Naive thymus-derived CD8-positive, alpha-beta T cell (primary cell): ENCODE data around the gene WIPF3. TPM values are rescaled to one million over a fixed set of nuclear protein-coding genes. Genes with fewer than 3 reads are reported as not detected.
A peak's percentile ranks its signal among the peaks of the same experiment; 100 is the strongest.

Experiments
- ATAC-seq, 2 donors: fragments of 150-1000 bp; cut with Tn5 transposase in 1 of 2; sonication (Bioruptor Pico), chemical (Tn5 transposase) in 1 of 2; 1 replicate in 1 of 2; 2 replicates in 1 of 2; pipeline ENCODE4 v1.10.0; 2021; ENCODE audit warnings: mild to moderate bottlenecking in 2 of 2, moderate library complexity in 2 of 2
- POLR2A ChIA-PET: fragments of 350-600 bp; sonication (Branson Sonifier 250); formaldehyde crosslinking; loops from one replicate; lab custom pipeline; 2021; ENCODE audit warnings: antibody characterized with exemption; lab: Charles Lee
- DNase-seq, 10 donors: peaks; one replicate each; pipeline versions ENCODE4 v3.0.0 to v3.0.0-alpha.2; 2020 to 2022
- H3K27ac Mint-ChIP-seq, 10 donors: one replicate each; pipeline ENCODE4 v1.8.0; 2020 to 2022; ENCODE audit warnings: mild to moderate bottlenecking in 10 of 10, mixed read lengths in 10 of 10, moderate library complexity in 4 of 10, inconsistent platforms in 1 of 10
- H3K27me3 Mint-ChIP-seq, 5 donors: one replicate each; pipeline ENCODE4 v1.8.0; 2021 to 2022; ENCODE audit warnings: mixed read lengths in 5 of 5
- H3K36me3 Mint-ChIP-seq, 3 donors: one replicate each; pipeline ENCODE4 v1.8.0; 2020 to 2022; ENCODE audit warnings: mixed read lengths in 3 of 3, mild to moderate bottlenecking in 2 of 3, inconsistent platforms in 1 of 3
- H3K4me1 Mint-ChIP-seq, 4 donors: one replicate each; pipeline ENCODE4 v1.8.0; 2021 to 2022; ENCODE audit warnings: mixed read lengths in 4 of 4
- H3K4me3 Mint-ChIP-seq, 10 donors: one replicate each; pipeline ENCODE4 v1.8.0; 2020 to 2022; ENCODE audit warnings: mild to moderate bottlenecking in 10 of 10, mixed read lengths in 10 of 10, moderate library complexity in 6 of 10, inconsistent platforms in 1 of 10
- H3K9me3 Mint-ChIP-seq, 9 donors: one replicate each; pipeline ENCODE4 v1.8.0; 2020 to 2022; ENCODE audit warnings: mixed read lengths in 9 of 9, mild to moderate bottlenecking in 3 of 9, inconsistent platforms in 1 of 9, moderate library complexity in 1 of 9
- polyA plus RNA-seq, 3 donors: library from polyadenylated mRNA; unstranded; fragments of 300-500 nt; fragmentation: Illumina TruSeq; gene quantifications; one replicate each; pipeline ENCODE4 v1.2.3, GENCODE V29; 2021
- total RNA-seq, 8 experiments: library from RNA in 2 of 8; stranded (reverse) in 2 of 8; gene quantifications; one replicate each; pipeline ENCODE4 v1.2.3 and lab custom pipeline; 2021 to 2026

Gene WIPF3
- total and polyA plus RNA-seq, 5 experiments from 2014 or later: 0.05 to 0.10 TPM; not detected in 3

DNA sequence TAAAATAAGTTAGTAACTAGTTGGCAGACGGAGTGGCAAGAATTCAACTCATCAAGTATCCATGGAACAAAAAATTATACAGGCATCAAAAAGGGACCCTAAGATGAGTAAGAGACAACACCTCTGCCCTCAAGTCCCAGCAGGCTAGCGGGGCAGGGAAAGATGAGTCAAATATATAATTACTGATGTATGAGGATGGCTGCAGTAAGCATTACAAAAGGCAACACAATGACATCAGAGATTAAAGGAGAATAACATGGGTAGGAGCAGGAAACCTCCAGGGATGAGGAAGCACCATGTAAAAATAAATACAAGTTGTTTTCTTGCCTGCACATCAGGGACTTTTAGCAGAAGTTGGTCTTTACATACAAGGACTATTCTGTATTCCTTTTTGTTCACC, 133.9 kb downstream of the WIPF3 start:
- Mint-ChIP-seq H3K27ac (no peak overlapping the region), H3K4me3 (no peak overlapping the region), H3K36me3 (peaks cover 0 to 76% (median 36%) of the 10 kb centered on the region in 3 donors), H3K9me3 (no peaks in the 10 kb centered on the region), H3K4me1 (no peaks in the 10 kb centered on the region), H3K27me3 (peaks cover 0 to 2% (median 0%) of the 10 kb centered on the region in 5 donors)
- ATAC-seq (no peak), DNase-seq (no peak)
- POLR2A ChIA-PET: no interaction called here

DNA sequence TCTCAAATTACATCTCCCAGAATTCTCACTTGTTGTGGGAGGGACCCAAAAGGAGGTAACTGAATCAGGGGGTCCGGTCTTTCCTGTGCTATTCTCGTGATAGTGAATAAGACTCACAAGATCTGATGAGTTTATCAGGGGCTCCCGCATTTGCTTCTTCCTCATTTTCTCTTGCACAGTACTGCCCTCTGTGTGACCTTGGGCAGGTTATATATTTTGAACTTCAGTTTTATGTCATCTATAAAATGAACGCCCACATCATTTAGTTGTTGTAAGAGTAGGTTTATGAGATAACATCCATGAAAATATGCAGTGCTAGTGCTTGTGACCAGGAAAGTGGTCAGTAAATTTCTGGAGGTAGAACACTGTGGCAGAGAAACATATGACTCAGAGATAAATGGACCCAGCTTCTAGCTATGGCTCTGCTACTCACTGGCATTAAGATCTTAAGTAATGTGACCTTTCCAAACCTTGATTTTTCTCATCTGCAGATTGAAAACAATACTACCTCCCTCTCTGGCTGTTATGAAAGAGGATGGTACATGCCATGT, 139.0 kb downstream of the WIPF3 start:
- DNase-seq: no peak
- Mint-ChIP-seq H3K27me3 (peaks cover 0 to 2% (median 0%) of the 10 kb centered on the region in 5 donors), H3K4me3 (no peak overlapping the region), H3K36me3 (peaks cover 0 to 48% (median 14%) of the 10 kb centered on the region in 3 donors), H3K9me3 (no peaks in the 10 kb centered on the region), H3K27ac (no peak overlapping the region), H3K4me1 (no peaks in the 10 kb centered on the region)
- POLR2A ChIA-PET: no interaction called here
- ATAC-seq: no peak

DNA sequence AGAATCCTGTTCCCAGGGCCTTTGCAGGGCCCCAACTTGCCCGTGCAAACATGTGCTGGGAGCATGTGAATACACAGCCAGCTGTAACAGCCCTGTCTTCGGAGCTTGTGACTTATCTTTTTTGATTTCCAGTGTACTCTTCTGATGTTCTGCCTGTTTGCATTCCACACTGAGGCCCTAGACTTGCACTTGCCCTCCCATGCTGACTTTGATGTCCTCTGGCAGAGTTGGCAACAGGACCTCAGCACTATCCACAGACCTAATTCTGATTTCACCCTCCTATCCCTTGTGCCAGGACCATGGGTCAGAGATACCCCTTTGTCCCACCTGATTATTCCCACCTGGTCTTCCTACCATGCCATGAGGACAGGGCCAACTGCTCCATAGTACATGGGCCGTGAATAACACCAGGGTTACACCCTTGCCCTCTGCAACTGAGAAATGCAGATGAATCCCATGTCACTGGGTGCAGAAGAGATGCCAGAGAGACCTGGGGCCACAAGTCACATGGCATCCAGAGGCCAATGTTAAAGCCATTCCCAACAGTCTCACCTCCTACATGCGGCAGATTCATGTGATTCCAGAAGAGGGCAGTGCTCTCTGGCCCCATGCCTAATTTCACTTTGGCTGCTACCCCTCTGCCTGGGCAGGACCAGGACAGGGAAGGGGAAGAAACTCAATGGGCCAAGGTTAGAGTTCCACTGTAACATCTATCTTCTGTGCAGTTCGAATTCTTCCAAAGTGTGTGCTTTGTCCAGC, 140.3 kb downstream of the WIPF3 start:
- Mint-ChIP-seq H3K9me3 (no peaks in the 10 kb centered on the region), H3K27me3 (peaks cover 0 to 2% (median 0%) of the 10 kb centered on the region in 5 donors), H3K4me3 (no peak overlapping the region), H3K27ac (peak overlapping the region in 1 of 10 donors; percentile 14), H3K36me3 (peaks cover 0 to 46% (median 11%) of the 10 kb centered on the region in 3 donors), H3K4me1 (no peaks in the 10 kb centered on the region)
- POLR2A ChIA-PET: no interaction called here
- ATAC-seq: no peak
- DNase-seq: no peak

DNA sequence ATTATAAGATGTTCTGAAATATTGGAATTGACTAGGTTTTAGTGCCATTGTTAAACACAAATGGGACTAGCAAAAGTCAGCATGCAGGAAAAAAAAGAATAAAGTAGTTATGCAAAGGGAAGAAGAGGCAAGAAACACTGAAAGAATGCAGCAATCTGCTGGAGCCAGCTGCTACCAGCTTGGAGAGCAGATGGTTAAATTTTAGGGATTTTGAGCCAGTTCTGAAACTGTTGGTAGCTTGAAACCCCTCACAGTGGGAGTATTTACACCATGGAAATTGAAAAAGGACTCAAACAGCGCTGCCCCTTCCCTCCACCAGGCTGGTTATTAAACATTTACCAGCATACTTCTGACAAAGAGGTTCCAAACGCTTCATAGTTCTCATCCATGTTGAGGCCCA, 142.3 kb downstream of the WIPF3 start:
- H3K27ac Mint-ChIP-seq: no peak overlapping the region
- no peaks in the 10 kb centered on the region for H3K27me3 Mint-ChIP-seq
- POLR2A ChIA-PET: interaction anchor here (0.7 kb wide), 1 partner anchor 734 kb away, joined by 4 read pairs; the partner anchor contains the start of gene CRHR2

DNA sequence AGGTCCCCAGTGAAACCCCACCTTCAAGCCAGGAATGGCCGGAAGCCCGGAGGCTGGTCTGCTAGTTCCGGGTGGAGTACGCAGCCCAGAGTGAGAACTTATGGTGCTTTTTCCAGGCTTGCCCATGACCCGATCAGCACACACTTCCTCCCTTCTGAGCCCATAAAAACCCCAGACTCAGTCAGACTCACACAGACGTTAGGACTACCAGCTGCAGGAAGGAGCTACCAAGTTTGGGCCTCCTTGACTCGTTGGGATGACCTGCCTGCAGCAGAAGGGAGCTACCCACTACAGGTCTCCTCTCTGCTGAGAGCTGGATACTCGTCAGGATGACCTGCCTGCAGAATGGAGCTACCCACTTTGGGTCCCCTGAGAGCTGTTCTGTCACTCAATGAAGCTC, 144.2 kb downstream of the WIPF3 start:
- ATAC-seq (no peak), DNase-seq (no peak)
- Mint-ChIP-seq H3K27me3 (no peaks in the 10 kb centered on the region), H3K27ac (no peak overlapping the region), H3K36me3 (peaks cover 0 to 40% (median 4%) of the 10 kb centered on the region in 3 donors), H3K4me1 (peaks cover 0 to 6% (median 2%) of the 10 kb centered on the region in 4 donors), H3K4me3 (no peak overlapping the region), H3K9me3 (no peaks in the 10 kb centered on the region)
- POLR2A ChIA-PET: no interaction called here

More for the DNA sequence above, 142.3 kb downstream of the WIPF3 start:
- H3K9me3 Mint-ChIP-seq: no peaks in the 10 kb centered on the region
- no peak overlapping the region for H3K4me3 Mint-ChIP-seq
- no peak for DNase-seq
- peaks cover 0 to under 1% (median 0%) of the 10 kb centered on the region in 4 donors for H3K4me1 Mint-ChIP-seq
- ATAC-seq: no peak
- peaks cover 0 to 41% (median 8%) of the 10 kb centered on the region in 3 donors for H3K36me3 Mint-ChIP-seq

DNA sequence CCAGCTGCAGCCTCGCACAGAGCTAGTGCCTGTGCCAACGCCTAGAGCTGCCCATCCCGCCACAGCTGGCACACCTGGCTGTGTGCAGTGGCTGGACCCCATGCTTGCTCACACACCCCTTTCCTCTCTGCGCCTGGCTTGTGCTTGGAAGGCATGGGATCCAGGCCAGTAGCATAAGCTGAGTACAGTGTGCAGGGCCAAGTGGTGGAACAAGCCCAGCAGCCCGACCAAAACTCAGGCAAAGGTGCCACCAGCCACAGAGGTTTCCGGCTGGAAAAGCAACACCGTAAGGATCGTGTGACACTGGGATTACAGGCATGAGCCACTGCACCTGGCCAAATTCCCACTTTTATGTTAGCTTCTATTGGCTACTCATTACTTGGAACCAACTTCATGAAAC, 144.9 kb downstream of the WIPF3 start:
- POLR2A ChIA-PET: no interaction called here
- Mint-ChIP-seq H3K36me3 (peaks cover 0 to 40% (median 4%) of the 10 kb centered on the region in 3 donors), H3K9me3 (no peaks in the 10 kb centered on the region), H3K27me3 (no peaks in the 10 kb centered on the region), H3K27ac (peak overlapping the region in 1 of 10 donors; percentile 76), H3K4me3 (no peak overlapping the region), H3K4me1 (peaks cover 7 to 13% (median 9%) of the 10 kb centered on the region in 4 donors)
- DNase-seq (no peak), ATAC-seq (no peak)

DNA sequence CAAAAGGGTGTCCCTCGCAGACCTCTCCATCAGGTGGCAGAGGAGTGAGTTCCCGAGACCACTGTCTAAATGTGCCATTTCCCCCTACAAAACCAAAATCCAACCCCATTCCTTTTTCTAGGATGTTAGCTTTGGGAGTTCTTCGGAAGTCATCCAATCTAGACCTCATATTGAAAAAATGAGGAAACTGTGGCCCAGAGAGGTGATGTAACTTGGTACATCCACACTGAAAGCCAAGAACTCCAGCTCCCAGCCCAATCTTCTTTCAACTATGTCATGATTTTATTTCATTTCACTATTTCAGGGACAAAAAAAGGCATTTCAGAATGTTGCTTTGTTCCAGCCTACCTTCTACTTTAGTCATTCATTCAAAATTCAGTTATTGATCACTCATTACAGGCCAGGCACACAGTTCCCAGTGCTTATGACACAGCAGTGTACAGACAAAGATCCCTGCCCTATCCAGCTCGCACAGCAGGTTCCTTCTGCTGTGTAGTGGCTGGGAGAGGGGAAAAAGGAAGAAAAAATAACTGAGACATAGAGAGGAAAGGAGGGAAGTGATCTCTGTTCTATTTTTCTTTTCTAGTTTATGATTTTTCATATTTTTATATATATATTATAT, 147.5 kb downstream of the WIPF3 start:
- H3K9me3 Mint-ChIP-seq: no peaks in the 10 kb centered on the region
- POLR2A ChIA-PET: interaction anchor here (0.6 kb wide), 1 partner anchor 28 kb away, joined by 7 read pairs; no protein-coding TSS in a partner anchor

DNA sequence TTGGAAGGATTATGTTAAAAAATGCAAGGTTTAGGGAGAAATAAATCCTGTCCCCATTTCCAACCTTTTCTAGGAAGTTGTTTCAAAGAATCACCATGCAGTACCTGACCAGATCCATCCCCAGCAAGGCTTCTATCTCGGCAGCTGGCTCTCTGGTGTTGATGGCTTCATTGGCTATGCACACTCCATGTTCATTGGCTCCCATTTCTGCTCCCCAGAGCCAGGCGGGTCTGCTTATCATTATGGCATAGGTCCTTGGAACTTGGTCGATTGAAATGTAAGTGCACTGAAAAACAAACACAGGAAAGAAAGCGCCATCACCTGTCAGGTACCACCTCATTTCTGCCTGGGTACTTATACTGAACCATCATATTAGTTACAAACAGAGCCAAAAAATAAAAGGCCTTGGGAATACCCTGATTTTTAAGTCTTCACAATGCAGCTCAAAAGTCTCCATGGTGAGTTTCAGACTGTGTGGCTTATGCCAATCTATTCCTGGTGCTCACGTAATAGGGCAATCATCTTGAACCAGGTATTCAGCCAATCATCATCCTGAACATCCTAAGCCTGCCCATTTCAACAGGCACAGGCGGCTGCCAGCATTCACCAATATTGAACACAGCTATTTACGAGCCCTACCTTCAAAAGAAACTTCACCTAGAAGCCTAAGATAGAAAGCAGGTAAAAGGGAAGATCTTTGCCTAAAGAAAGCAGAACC, 148.9 kb downstream of the WIPF3 start:
- DNase-seq (no peak), ATAC-seq (no peak)
- H3K27ac Mint-ChIP-seq: peak overlapping the region in 3 of 10 donors; percentile 38 to 64 (median 60)
- H3K36me3 Mint-ChIP-seq: peaks cover 0 to 25% (median 7%) of the 10 kb centered on the region in 3 donors
- peak overlapping the region in 2 of 10 donors; percentile 55 to 61 for H3K4me3 Mint-ChIP-seq
- peaks cover 11 to 27% (median 20%) of the 10 kb centered on the region in 4 donors for H3K4me1 Mint-ChIP-seq
- POLR2A ChIA-PET: no interaction called here
- H3K27me3 Mint-ChIP-seq: no peaks in the 10 kb centered on the region
- no peaks in the 10 kb centered on the region for H3K9me3 Mint-ChIP-seq

More for the DNA sequence above, 147.5 kb downstream of the WIPF3 start:
- peaks cover 0 to 27% (median 4%) of the 10 kb centered on the region in 3 donors for H3K36me3 Mint-ChIP-seq
- peaks cover 9 to 27% (median 20%) of the 10 kb centered on the region in 4 donors for H3K4me1 Mint-ChIP-seq
- DNase-seq (no peak), ATAC-seq (no peak)
- peak overlapping the region in 2 of 10 donors; percentile 6 to 11 for H3K27ac Mint-ChIP-seq
- H3K4me3 Mint-ChIP-seq: no peak overlapping the region
- H3K27me3 Mint-ChIP-seq: no peaks in the 10 kb centered on the region

DNA sequence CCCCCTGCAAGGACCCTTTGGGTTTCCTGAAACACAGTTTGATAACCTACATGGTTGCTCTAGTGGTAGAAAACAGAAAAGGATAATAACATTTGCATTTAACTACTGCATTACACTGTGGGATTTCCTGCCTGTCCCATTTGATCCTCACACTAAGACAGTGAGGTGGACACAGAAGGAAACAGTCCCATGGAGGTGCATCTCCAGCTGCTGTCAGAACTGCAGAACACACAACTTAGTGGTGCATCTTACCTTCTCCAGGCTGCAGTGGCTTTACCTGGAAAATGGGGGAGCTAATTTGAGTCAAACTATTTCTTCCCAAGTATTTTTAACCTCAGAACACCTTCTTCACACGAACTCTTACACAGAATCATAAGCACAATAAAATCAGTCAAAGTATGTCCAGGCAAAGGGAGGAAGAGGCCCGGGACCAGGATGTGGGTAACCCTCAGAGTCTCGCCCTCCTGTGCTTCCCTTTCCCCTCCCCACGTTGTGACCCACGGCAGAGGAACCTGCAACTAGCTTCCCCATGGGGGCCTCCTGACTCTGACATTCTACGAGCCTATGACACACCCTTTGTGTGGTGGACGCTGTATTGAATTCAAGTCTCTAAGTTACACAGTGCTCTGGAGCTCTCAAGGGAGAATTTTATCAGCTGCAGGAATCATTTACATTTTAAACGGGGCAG, 149.6 kb downstream of the WIPF3 start:
- Mint-ChIP-seq H3K27me3 (no peaks in the 10 kb centered on the region), H3K27ac (peak overlapping the region in 6 of 10 donors; percentile 22 to 64 (median 57)), H3K4me3 (peak overlapping the region in 8 of 10 donors; percentile 2 to 62 (median 46)), H3K36me3 (peaks cover 0 to 25% (median 7%) of the 10 kb centered on the region in 3 donors), H3K4me1 (peaks cover 11 to 27% (median 20%) of the 10 kb centered on the region in 4 donors), H3K9me3 (no peaks in the 10 kb centered on the region)
- peak; percentile 57 to 78 for ATAC-seq
- peak in 4 of 10 donors; percentile 2 to 20 (median 9) for DNase-seq
- POLR2A ChIA-PET: no interaction called here

DNA sequence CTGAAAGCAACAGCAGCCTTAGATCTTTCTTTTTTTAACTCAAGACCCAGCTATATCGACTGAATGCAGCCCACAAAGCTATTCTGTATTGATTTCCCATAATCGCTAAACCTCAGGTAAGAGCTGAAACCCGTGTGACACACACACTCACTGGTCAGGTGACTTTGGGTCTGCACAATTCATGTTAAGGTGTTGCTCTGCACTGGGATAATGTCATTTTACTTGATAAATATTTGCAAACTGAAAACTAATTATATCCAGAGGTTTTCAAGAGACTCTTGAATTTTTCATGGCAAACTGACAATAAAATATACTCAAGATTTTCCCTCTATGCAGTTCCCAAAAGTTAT, 150.2 kb downstream of the WIPF3 start:
- peaks cover 11 to 27% (median 20%) of the 10 kb centered on the region in 4 donors for H3K4me1 Mint-ChIP-seq
- no peaks in the 10 kb centered on the region for H3K27me3 Mint-ChIP-seq
- H3K36me3 Mint-ChIP-seq: peaks cover 0 to 21% (median 2%) of the 10 kb centered on the region in 3 donors
- no peaks in the 10 kb centered on the region for H3K9me3 Mint-ChIP-seq
- DNase-seq (no peak), ATAC-seq (no peak)
- peak overlapping the region in 4 of 10 donors; percentile 22 to 60 (median 41) for H3K27ac Mint-ChIP-seq
- POLR2A ChIA-PET: no interaction called here
- H3K4me3 Mint-ChIP-seq: peak overlapping the region in 7 of 10 donors; percentile 2 to 62 (median 49)

DNA sequence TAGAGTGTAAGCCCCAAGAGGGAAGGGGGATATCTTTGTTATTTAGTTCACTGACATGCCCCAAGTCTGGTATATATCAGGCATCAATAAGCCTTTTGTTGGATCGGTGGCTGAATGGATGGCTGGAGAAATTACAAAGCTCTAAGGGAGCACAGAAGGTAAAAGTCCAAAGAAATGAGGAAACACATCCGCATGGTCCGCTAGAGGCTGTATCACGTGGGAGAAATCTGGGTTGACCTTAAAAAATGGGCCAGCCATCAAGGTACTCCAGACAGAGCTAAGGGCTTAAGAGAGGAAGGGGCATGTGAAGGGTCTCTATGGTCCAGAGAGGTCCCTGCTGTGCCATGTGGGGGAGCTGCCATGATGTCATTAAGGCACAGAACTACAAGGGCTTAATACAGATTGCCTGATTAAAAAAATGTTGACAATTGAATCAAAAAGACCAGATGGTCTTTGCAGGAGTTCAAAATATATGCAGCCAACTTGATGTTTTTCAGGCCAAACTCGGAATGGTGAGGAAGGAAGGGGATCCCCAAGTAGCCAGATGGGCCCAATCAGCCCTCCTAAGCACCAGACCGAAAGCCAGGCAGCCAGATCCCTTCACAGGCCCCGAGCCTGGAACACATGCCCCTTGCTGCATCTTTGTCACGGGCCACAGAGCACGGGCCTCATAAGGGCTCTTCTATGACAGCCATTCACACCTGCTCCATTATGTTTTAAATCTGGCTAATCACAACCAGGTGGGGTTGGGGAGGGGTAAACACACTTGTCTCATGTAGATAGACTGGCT, 151.4 kb downstream of the WIPF3 start:
- peak overlapping the region in 2 of 10 donors; percentile 14 to 69 for H3K27ac Mint-ChIP-seq
- peaks cover 11 to 27% (median 20%) of the 10 kb centered on the region in 4 donors for H3K4me1 Mint-ChIP-seq
- peaks cover 0 to 12% (median 2%) of the 10 kb centered on the region in 3 donors for H3K36me3 Mint-ChIP-seq
- H3K27me3 Mint-ChIP-seq: no peaks in the 10 kb centered on the region
- no peak overlapping the region for H3K4me3 Mint-ChIP-seq
- DNase-seq: no peak
- POLR2A ChIA-PET: no interaction called here
- no peak for ATAC-seq
- no peaks in the 10 kb centered on the region for H3K9me3 Mint-ChIP-seq
